Measurements from ENCODE around the gene GIPC3.

The GIPC3 gene

DNA sequence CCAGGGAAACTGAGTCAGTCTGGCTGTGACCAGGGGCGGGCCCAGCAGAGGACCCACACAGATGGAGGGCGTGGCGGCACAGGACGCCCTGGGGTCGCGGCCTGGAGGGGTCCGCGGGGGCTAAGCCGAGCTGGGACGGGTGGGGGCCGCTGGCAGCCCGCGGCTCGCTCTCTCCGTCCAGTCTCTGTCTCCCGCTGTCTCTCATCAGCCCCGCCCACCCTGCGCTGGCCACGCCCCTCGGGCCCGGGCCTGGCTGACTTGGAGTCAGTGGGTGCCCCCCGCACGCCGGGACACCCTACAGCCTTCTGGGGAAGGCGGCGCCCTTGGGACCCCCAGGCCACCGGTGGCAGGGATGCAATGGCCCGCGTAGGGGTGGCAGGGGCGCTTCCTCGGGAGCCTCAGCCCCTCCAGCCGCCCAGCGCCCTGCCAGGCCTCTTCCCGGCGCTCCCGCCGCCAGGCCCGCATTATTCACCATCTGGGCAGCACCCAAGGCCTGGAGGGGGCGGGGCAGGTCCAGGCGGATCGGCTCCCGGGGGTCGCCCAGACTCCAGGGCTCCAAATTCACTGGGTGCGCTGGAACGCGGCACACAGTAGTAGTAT lies 21.5 kb downstream of the GIPC3 start, which contains the start of gene TBXA2R:
Gene TBXA2R (minus strand): TSS at position 186 of the 600 bp plus-strand sequence. CDS start 6,241 bp downstream, outside the sequence.
- peak; percentile 52 for DNase-seq

DNA sequence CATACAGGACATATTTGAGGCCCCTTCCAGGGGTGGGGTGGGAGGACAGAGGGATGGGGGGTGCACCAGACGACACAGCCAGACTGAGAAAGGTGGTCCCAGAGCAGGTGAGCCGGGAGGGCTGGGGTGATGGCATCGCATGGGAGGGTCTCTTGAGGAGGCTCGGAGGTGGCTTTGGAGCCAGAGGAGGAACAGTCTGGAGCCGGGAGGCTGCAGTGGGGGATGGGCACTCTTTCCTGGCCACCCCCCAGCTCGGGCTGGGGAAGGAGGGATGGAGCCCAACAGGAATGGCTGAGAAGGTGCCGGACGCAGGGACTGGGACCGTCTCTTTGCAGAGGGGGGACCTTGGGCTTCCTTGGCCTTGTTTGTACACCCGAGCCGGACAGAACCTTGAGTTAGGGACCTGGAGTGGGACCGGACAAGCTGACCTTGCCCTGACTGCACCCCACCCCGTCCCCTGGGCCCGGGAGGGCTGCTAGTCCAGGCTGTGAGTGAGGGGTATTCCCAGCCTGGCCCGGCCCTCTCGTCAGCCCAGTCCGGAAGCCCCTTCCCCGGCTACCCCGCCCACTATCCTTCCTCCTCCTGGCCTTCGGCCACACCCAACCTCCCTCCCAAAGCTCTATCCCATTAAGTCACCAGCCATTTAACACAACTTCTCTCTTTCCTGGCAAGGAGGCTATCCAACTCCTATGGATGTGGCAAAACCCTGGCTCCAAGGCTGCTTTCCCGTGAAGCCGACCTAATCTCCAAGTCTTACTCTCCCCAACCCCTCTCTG lies 22.2 kb downstream of the GIPC3 start:
- DNase-seq = no peak

DNA sequence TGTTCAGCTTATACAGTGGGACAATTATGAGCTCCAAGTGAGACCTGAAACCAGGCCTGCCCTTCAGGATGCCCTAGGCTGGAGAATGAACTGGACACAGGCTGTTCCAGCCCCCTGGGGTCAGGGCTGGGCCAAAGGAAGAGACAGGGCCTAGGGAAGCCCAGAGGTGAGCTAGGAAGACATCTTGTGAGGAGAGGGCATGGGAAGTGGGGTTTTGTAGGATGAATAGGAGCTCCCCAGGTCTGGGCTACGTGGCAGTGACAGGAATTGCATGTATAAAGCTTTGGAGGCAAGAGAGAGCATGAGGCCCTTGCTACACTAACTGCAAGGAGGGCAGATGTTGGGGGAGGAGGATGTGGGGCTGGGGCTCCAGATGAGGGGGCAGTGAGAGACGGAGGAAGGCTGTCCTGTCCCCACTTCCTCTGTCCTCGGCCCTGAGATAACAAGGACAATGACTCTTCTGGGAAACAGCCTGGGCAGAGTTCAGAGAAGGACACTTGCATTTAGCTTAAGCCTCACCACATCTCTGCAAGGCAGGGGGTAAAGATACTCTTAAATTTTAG lies 22.9 kb downstream of the GIPC3 start:
- DNase-seq = no peak

DNA sequence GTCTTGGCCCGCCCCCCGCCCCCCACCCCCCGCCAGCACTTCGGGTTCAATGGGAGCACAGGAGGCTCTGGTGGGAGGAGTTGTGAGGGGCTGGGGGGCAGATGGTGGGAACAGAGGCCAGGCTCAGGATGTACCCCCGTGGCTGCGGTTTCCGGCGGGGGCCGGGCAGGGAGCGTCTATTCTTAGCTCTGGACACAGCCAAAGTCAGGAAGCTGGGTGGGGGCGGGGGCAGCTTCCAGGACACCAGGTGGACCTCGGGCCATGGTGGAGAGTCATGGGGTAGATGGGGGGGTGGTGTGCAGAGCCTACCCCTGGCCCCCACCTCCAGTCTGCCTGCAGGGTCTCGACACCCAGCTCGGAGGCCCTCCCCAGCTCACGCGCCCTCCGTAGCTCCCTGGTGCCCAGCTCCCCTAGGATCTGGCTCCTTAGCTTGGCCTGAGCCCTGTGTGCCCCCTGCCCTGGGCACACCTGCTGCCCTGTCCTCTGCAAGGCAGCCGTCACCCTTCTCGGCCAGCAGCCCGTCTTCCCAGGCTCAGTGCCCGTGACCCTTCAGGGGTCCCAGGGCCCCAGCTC lies 23.6 kb downstream of the GIPC3 start:
- DNase-seq = no peak

DNA sequence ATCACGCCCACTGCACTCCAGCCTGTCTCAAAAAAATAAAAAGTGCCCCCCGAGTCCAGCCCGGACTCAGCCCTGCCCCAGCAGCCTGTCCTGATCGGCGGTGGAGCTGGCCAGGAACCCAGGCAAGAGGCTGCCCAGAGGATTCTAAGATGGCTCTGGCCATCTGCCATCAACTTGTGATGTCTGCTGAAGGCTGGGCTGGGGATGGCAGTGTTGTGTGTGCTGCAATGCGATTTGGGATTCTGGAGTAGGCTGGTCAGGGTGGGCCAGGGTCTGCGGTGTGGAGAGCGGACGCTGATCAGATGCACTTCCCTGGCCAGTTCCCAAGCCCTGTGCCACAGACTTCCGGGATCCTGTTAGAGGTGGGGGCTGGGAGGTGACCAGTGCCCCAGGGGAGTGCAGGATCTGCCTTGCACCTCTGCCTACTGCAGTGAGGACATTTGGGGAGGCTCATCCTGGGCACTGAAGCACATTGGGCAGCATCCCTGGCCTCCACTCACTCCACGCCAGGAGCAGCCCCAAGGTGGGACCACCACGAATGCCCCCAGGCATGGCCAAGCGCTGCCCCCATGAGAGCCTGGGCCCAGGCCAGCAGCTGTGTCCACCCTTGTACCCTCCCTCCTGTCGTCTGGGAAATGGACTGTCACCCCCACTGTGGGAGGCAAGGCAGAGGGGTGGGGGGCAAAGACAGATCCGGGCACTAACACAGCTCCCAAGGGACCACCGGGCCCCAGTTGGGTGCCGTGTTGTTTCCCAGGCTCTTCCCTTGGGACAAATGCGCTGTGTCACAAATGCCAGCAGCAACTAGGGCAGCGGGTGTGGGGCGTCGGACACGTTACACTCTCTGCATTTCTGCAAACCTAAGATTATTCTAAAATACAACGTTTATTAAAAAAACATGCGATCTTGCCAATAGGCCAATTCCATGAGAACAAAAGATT lies 24.8 kb downstream of the GIPC3 start:
- DNase-seq = no peak

DNA sequence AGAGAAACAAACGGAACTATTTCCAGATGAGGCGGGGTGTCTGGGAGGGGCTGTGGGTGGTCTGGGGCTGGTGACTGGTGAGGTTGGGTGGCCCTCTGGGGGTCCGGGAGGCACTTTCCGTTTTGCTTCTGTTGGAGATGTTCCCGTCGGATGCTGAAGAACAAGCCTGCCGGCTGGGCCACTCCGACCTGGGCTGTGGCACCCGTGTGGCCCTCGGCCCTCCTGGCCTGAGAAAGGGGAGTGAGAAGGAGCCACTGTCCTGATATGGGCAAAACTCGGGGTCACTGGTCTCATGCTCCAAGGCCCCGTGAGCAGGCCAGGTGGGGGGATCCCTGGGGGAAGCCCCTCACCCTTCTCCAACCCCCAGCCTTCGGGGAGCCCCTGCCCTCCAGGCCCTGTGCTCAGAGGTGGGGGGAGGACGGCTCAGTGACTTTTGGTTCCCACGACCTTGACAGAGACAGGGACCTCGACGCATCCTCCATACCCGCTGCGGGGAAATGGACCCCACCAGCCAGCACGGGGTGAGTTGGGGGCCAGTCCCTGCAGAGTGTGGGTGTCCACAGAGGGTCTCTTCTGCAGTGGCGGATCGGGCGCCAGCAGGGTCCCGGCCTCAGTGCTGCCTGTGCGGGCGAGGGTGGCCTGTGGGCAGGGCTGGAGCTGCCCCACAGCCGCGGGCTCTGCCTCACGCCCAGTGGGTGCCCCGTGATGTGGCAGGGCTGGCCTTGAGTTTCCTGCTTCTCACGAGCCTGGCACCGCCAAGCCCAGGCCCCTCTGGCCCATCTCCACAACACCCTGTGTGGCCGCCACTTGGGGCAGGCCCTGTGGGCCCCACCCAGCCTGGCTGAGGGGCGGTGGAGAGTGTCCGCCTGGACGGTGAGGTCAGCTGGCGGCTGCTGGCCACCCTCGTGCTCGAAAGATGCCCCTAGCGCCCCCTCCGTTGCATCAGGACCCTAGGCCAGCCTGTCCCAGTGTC lies 25.8 kb downstream of the GIPC3 start:
- no peak for DNase-seq

DNA sequence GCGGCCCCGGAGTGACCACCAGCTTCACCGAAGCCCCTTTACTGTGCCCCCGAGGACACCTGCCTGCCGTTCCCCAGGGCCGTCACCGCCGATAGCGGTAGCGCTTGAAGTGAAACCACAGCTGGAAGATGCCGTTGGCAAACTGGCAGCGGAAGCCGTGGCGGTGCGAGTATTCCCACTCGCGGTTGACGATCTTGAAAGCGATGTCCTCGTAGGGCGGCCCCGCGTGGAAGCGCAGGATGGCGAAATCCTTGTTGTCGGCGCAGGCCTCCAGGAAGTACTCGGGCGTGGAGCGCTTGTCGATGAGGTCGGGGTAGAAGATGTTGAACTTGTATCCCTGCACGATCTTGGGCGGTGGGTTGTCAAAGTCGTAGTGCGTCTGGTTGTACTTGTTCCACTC lies 26.6 kb downstream of the GIPC3 start:
- no peak for DNase-seq

DNA sequence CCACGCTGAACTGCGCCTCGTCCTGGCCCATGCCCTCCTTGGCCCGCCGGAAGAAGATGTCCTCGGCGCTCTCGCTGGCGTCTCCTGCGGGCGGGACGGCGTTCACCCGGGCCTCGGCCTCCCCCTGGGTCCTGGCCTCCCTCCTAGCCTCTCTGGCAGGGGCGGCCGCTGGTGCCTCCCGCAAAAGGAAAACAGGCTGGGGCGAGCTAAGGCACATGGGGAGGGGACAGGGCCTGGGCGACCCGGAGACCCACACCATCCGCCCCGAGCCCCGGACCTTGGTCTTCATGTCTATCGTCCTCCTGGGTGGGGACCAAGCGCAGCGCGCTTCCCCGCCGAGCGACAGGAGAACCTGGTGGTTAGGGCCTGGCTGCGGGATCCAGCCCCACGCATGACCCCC lies 27.1 kb downstream of the GIPC3 start:
- no peak for DNase-seq

DNA sequence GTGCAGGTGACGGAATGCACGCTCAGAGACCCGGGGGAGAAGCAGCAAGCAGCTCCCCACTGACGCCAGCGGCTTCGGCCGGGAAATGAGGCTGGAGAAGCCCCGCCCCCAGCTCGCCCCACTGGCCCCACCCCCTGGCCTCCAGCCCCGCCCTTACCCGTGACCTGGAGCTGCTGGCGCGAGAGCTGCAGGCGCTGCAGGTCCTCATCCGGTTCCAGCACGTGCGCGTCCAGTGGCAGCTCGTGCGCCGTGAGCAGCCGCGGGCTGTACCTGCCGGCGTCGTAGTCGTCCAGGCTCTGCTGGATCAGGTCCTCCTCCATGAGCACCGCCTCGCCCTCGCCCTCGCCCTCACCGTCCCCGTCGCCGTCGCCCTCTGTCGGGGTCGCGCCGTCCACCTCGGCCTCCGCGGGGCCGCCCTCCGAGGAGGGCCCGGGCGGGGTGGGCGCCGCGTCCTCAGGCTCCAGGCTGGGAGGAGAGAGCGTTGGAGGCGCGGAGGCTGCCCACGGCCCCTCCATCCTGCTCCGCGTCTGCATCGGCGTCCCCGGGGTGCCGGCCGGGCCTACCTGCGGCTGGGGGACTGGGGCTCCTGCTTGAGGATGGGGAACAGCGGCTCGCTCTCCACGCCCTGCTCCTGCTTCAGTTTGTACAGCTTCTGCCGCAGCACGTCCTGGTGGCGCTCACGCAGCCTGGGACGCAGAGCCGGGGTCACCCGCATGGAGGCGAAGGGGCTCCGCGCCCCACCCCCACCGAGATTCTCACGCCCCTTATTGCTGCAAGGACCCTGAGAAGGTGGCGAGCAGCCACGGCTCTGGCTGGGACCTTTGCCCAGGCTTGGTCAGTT lies 27.8 kb downstream of the GIPC3 start:
- no peak for DNase-seq

DNA sequence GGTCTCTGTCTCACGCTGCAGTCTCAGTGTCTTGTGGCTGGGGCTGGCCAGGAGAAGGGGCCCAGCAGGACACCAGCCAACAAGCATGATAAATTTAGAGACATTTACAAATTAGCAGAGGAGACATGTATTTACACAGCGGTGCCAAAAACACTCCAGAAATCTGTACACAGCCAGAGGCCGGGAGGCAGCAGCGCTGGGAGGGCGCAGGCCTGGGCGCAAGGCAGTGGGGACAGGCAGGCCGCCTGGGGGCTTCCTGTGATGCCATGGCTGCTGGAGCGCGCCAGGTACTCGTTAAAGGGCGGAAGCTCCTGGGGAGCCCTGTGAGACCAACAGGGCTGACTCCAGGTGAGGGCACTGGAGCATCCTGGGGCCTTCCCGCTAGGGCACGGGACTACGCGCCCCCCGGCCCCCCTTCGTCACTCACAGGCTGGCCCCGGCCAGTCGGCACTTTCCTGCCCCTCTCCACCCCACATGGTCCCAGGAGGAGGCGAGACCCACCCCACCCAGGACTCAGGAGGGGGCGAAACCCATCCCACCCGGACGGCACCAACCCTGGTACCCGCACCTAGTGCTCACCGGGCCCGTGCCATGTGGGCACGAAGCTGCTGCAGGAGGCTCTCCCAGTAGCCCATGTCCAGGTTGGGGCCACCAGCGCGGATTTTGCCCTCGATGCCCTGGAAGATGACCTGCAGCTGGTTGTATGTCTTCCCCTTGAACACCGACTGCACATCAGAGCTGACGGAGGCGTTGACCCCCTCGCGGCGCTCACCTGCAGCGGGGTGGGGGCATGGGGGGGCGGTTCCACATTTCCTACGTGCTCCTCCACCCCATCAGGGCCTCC lies 28.8 kb downstream of the GIPC3 start:
- DNase-seq = no peak

DNA sequence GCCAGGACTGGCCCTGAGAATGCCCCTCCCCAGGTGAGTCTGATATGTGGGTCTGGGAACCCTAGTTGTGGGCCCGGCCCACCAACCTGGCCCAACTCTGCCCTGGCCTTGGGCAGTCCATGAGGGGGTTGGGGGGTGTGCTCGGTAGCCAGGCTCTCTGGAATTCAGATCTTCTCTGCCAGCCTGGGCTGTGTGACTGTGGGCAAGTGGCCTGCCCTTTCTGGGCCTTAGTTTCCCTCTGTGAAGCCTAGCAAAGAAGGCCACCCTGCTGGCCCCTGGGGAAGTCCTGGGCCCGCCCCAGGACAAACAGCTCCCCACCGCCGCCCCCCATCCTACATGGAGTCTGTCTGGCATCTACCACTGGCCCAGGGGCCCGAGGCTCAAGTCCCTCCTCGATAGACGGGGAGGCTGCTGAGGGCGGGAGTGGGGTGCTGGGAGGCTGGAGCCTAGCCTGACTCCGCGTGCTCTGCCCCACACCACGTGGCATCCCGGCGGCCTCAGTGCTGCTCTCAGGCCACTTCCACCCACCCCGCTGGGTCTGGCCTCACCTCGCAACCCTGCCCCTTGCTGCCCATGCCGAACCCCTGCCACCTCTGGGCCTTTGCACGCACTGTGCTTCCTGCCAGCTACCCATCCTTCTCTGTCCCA lies 29.7 kb downstream of the GIPC3 start:
- no peak for DNase-seq

DNA sequence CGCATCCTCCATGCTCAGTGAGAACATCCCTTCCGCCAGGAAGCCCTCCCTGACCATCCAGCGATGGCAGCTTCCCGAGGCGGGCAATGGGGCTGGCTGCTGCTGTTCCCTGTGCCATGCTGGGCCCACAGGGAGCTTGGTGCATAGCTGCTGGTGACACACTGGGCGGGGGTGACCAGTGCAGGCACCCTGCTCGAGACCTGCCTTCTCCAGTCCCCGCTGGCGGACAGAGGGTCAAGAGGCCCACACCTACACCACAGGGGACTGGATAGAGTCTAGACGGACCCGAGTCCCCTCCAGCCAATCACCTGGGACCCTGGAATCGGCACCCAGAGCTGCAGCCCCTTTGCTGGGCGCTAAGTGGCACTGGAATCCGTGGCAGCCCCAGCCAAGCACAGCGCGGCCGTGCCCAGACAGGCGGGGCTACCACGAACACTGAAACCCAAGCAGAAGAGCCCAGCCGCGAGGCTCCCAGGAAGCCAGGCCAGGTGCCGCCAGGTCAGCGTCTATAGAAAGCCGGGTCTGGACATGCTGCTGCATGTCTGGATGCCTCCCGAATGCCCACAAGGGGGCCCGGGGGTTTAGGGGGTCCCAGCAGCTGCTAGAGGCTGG lies 30.4 kb downstream of the GIPC3 start:
- no peak for DNase-seq

DNA sequence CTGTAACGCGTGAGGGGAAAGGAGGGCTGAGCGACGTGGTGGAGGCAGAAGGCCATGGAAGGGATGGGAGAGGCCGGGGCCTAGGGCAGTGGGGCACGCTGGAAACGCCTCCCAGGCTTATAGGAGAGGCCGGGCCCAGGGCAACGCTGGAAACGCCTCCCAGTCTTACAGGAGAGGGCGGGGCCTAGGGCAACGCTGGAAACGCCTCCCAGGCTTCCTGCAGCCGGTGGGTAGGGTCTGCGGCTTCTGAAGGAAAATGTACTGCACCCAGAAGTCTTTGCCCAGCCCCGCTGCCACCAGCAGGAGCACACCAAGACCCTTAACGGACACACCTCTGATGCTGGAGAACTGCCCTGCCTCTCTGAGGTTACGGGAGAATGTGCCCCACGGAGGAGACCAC lies 32.2 kb downstream of the GIPC3 start:
- DNase-seq = no peak

DNA sequence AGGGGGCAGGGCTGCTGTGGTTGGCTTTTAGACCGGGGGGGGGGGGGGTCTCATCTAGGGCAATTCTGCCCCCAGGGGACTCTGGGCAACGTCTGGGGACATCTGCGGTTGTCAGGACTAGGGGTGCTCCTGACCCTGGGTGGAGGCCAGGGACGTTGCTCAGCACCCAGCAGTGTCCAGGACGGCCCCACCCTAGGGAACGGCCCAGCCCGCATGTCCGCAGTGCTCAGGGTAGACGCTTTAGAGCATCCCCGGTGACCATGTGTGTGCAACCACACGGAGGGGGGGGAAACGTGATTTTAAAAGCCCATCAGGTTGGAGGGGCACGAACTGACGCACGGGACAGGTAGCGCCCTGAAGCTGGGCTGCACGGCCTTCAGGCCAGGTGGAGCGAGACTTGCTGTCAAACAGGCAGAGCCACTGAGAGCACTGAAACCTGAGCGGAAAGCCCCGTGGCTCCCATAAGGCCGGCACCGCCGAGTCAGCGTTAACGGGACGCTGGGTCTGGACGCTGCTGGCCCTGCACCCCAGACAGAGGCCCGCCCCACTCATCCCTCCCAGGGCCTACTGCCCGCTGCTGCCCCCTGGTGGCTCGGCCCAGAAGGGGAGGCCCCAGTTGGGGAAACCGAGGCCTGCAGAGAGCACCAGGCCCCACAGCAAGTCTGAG lies 33.0 kb downstream of the GIPC3 start:
- DNase-seq = peak; percentile 46

DNA sequence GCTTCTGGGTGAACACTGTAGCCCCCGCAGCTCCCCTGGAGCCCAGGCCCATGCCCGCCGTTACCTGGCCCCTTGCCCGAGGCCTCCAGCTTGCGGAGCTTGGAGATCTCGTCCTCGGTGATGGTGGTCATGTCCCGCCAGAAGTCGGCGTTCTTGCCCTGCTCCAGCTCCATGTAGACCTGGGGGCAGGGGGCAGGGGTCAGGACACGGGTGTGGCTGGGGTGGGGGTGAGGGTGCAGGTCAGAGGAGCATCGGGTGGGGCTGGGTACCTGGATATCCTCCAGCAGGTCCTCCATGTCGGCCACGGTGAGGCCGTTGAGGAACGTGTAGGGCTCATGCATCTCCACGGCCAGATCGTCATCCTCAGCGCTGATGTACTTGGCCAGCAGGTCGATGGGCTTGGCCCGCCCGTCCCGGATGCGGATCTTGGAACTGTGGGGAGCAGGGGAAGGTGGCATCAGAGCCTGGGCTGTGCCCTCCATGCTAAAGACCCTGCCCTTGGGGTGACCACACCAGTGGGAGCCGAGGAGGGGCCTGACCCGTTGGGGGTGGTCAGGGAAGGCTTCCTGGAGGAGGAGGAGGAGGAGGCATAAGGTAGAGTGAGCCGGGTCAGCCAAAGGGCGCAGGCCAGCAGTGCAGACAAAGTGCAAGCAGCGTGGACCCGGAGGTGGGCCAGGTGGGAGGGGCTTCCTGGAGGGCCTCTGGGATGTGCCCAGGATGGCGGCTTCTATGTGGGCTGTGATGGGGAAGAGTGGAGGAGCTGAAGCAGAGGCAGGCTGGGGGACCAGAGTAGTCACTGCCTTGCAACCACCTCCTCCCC lies 33.7 kb downstream of the GIPC3 start:
- DNase-seq = no peak

DNA sequence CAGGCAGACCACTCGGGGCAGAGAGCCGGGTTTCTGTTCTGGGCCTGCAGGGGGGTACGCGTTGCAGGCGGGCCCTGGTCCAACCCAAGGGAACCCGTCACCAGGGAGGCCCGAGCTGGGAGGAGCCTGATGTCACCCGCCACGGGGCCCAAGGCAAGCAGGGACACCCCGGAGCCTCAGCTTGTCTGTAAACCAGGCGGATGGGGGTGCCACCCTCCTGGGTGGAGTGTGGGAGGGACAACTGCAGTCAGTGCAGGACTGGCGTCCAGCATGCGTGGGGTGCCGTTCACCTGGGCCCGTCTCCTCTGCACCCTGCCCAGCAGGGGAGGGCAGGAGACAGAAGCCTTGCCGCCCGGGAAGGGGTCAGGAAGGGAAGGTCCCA lies 34.3 kb downstream of the GIPC3 start:
- no peak for DNase-seq

DNA sequence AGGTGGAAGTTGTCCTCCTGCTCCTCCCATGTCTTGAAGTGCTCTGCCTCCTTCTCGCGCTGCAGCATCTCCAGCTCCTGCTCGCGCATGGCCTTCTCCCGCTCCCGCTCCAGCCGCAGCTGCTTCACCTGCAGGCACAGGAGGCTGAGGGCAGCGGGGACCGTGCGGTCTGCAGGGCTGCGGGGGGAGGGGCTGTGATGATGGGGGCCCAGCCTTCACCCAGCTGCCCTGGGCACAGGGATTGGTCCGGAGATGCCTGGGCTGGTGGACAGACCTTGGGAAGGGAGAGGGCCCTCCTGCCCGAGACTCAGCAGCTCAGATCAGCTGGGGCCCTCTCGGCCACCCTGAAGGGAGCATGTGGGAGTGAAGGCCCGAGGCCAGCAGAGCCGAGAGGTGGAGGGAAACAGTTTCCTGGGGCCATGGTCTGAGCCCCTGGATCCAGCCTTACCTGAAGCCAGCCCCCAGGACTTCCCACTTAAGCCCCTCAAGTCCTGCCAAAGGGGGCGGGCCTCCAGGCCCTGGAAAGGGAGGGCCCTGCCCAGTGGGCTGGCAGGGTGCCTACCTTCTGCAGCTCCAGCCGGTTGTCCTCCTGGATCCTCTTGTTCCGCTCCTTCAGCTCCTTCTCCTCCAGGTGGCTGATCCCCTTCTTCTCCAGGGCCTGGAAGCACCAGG lies 35.0 kb downstream of the GIPC3 start:
- no peak for DNase-seq
